Neutrophil (primary cell): Measurements from ENCODE around the gene PRKCE.

Experiments used
- H3K27ac ChIP-seq: fragments of 200-600 bp; sonication (generic); 2 replicates; pipeline ENCODE4 v1.5.1; 2016; ENCODE audit warnings: mild to moderate bottlenecking, moderate library complexity
- H3K27me3 ChIP-seq: fragments of 200-600 bp; sonication (generic); 2 replicates; pipeline ENCODE4 v1.6.0; 2016; ENCODE audit warnings: mild to moderate bottlenecking
- H3K36me3 ChIP-seq: fragments of 200-600 bp; sonication (generic); 2 replicates; pipeline ENCODE4 v1.5.1; 2017
- H3K4me1 ChIP-seq, 2 experiments: fragments of 200-600 bp in 1 of 2; sonication (generic) in 1 of 2; 1 replicate in 1 of 2; 2 replicates in 1 of 2; pipeline versions ENCODE4 v1.5.1 to v1.6.1; 2013 to 2016; ENCODE audit warnings: low read depth in 1 of 2, low read length in 1 of 2, mild to moderate bottlenecking in 1 of 2, moderate library complexity in 1 of 2; ENCODE audit not compliant: control insufficient read depth in 1 of 2, insufficient read depth in 1 of 2
- H3K4me3 ChIP-seq, 2 experiments: fragments of 200-600 bp in 1 of 2; sonication (generic) in 1 of 2; 1 replicate in 1 of 2; 2 replicates in 1 of 2; pipeline ENCODE4 v1.5.1; 2013 to 2016; ENCODE audit warnings: low read depth in 1 of 2, low read length in 1 of 2, mild to moderate bottlenecking in 1 of 2, moderate library complexity in 1 of 2
- H3K9me3 ChIP-seq: fragments of 200-600 bp; sonication (generic); 2 replicates; pipeline ENCODE4 v1.5.1; 2016
- TF ChIP-seq, protein P1 (sequence below): fragments of 200-600 bp; sonication (generic); IDR thresholded peaks from 2 replicates; pipeline ENCODE4 v1.5.1; 2016; ENCODE audit warnings: antibody characterized with exemption

Gene PRKCE

GRCh38 chr2:46009315-46009714, 357.8 kb downstream of the PRKCE start:
- TF ChIP-seq, protein P1, sequence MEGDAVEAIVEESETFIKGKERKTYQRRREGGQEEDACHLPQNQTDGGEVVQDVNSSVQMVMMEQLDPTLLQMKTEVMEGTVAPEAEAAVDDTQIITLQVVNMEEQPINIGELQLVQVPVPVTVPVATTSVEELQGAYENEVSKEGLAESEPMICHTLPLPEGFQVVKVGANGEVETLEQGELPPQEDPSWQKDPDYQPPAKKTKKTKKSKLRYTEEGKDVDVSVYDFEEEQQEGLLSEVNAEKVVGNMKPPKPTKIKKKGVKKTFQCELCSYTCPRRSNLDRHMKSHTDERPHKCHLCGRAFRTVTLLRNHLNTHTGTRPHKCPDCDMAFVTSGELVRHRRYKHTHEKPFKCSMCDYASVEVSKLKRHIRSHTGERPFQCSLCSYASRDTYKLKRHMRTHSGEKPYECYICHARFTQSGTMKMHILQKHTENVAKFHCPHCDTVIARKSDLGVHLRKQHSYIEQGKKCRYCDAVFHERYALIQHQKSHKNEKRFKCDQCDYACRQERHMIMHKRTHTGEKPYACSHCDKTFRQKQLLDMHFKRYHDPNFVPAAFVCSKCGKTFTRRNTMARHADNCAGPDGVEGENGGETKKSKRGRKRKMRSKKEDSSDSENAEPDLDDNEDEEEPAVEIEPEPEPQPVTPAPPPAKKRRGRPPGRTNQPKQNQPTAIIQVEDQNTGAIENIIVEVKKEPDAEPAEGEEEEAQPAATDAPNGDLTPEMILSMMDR: no peak
- Histone ChIP-seq H3K4me3 (no peak overlapping the region), H3K36me3 (no peaks in the 10 kb centered on the region), H3K27me3 (no peaks in the 10 kb centered on the region), H3K27ac (no peak overlapping the region), H3K9me3 (no peaks in the 10 kb centered on the region), H3K4me1 (no peaks in the 10 kb centered on the region)

- TF ChIP-seq, protein P1: no peak
- Histone ChIP-seq H3K27ac (no peak overlapping the region), H3K9me3 (no peaks in the 10 kb centered on the region), H3K27me3 (no peaks in the 10 kb centered on the region), H3K36me3 (no peaks in the 10 kb centered on the region), H3K4me1 (no peaks in the 10 kb centered on the region), H3K4me3 (no peak overlapping the region)
Measured at GRCh38 chr2:46009772-46010171, 358.3 kb downstream of the PRKCE start.

DNA sequence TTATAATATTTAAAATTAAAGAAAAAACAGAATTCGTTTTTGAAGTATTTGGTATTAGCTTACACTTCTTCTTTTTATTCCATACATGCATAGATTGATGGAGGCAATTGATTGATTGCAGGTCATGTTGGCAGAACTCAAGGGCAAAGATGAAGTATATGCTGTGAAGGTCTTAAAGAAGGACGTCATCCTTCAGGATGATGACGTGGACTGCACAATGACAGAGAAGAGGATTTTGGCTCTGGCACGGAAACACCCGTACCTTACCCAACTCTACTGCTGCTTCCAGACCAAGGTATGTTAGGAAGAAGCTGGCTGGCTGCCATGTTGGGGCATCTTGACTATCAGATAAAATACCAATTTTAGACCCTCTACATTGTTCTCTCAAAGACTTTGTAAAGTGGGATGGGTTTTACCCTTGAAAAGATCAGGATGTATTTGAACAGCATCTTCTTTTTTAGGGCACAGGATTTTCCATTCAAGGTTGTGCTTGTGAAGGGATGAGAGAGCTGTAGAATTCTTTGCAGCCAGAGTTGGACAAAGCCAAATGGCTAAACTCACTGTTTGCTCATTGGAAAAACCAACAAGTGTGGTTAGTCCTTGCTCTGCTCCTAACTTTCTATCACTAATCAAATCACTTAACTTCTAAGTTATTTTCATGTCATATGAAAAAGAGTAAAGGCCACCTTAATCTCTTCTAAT, 358.9 kb downstream of the PRKCE start:
- H3K27me3 ChIP-seq: no peaks in the 10 kb centered on the region
- no peaks in the 10 kb centered on the region for H3K4me1 ChIP-seq
- no peaks in the 10 kb centered on the region for H3K9me3 ChIP-seq
- TF ChIP-seq, protein P1: no peak
- no peak overlapping the region for H3K27ac ChIP-seq
- no peaks in the 10 kb centered on the region for H3K36me3 ChIP-seq
- H3K4me3 ChIP-seq: no peak overlapping the region

DNA sequence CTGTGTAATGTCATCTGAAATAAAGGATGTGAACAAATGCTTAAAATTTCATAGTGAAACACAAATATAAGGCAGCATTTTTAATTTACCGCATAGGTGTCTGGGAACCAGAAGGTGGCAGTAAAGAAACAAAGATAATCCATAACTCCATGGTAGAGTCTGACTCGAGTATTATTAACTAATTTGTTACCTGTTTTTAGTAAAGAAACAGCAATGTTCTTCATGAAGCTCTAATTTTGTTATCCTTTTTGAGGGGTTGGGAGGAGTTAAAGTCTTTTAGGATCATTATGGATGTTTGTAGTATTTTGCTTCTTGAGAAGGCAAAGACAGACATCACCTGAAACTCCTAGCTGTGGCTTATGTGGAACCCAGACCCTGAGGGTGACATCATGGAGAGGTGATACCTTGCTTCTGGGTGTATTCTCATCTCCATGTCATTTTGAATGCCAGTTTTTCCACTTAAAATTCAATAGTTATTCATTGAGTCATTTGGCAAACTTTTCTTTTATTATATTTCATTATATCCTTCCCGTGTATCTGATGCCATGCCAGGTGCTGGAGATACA, 359.5 kb downstream of the PRKCE start:
- Histone ChIP-seq H3K9me3 (no peaks in the 10 kb centered on the region), H3K27ac (no peak overlapping the region), H3K4me3 (no peak overlapping the region), H3K36me3 (no peaks in the 10 kb centered on the region), H3K4me1 (no peaks in the 10 kb centered on the region), H3K27me3 (no peaks in the 10 kb centered on the region)
- TF ChIP-seq, protein P1: peak; percentile 16

GRCh38 chr2:46012618-46013240, 361.3 kb downstream of the PRKCE start:
- peaks cover 4% of the 10 kb centered on the region in 2 experiments for H3K4me1 ChIP-seq
- no peaks in the 10 kb centered on the region for H3K9me3 ChIP-seq
- H3K4me3 ChIP-seq: no peak overlapping the region
- no peaks in the 10 kb centered on the region for H3K27me3 ChIP-seq
- H3K36me3 ChIP-seq: no peaks in the 10 kb centered on the region
- TF ChIP-seq, protein P1: no peak
- H3K27ac ChIP-seq: no peak overlapping the region
